Transverse colon (tissue), 3 donors: ENCODE data around the gene TAS2R60.

Experiments
- POLR2A ChIP-seq: fragments of 450-650 bp; IDR thresholded peaks from one replicate; pipeline ENCODE4 v1.6.1; 2016; ENCODE audit warnings: antibody characterized with exemption, mild to moderate bottlenecking, moderate library complexity
- TF ChIP-seq, protein P1 (sequence below), 5 experiments: fragments of 200-600 bp in 3 of 5; fragments of 450-650 bp in 2 of 5; sonication (generic) in 3 of 5; IDR thresholded peaks; 1 replicate in 2 of 5; 2 replicates in 3 of 5; pipeline ENCODE4 v1.5.1; 2016 to 2017; ENCODE audit warnings: antibody characterized with exemption in 5 of 5, inconsistent platforms in 3 of 5, mild to moderate bottlenecking in 2 of 5, moderate library complexity in 1 of 5

DNA sequence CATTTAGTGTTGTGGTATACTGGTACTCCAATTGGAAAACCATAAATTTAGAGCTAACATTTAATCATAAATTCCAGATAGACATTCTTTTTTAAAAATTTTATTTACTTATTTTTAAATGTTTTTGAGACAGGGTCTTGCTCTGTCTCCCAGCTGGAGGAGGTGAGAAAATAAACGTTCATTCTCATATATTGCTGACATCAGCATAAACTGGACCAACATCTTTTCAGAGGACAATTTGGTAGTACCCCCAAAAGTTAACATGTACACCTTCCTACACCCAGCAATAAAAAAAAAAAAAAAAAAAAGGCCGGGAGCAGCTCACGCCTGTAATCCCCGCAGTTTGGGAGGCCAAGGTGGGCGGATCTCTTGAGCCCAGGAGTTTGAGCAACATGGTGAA, 5.2 kb downstream of the TAS2R60 start:
- TF ChIP-seq, protein P1, sequence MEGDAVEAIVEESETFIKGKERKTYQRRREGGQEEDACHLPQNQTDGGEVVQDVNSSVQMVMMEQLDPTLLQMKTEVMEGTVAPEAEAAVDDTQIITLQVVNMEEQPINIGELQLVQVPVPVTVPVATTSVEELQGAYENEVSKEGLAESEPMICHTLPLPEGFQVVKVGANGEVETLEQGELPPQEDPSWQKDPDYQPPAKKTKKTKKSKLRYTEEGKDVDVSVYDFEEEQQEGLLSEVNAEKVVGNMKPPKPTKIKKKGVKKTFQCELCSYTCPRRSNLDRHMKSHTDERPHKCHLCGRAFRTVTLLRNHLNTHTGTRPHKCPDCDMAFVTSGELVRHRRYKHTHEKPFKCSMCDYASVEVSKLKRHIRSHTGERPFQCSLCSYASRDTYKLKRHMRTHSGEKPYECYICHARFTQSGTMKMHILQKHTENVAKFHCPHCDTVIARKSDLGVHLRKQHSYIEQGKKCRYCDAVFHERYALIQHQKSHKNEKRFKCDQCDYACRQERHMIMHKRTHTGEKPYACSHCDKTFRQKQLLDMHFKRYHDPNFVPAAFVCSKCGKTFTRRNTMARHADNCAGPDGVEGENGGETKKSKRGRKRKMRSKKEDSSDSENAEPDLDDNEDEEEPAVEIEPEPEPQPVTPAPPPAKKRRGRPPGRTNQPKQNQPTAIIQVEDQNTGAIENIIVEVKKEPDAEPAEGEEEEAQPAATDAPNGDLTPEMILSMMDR (IDR thresholded peaks at IDR 0.05) = no peak
- TF ChIP-seq POLR2A = no peak
